CD4-positive, alpha-beta T cell treated with Interleukin-15 for 1 hour (primary cell): ENCODE results near the gene ZMYND10.

Experiments
- DNase-seq: peaks from one replicate; pipeline ENCODE4 v3.0.0-alpha.2; 2020

The ZMYND10 gene

GRCh38 chr3:50300681-50301254 lies 44.8 kb downstream of the ZMYND10 start:
- DNase-seq, result no peak

DNA sequence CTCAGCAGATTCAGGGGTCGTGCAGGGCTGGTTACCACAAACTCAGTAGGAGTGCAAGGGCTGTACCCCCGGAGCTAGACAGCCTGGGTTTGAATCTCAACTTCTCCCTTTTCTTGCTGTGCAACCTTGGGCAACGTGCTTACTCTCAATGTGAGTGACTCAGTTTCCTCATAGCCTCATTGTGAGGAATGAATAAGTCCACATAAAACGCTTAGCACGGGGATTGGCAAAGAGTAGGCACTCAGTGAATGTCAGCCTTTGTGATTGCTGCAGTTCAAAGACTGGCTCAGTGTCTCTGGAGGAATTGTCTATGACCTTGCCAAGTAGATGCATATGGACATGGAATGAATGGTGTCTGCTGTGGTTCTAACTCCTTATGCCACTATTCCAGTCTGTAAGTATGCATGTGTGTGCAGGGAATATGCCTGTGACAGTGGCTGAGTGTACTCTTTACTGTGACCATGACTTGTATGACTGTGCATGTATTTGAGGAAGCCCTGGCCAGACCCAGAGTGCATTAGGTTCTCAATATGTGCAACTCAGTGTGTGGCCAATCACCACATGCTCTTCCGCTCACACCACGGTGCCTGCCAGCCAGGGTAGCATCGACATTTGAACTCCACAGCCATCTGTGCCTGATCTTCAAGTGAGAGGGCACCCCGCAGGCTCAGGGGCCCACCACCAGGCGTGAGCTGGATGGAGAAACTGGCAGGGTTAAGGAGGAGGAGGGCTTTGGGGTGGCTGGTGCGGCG lies 45.4 kb downstream of the ZMYND10 start:
- peak; percentile 69 for DNase-seq

GRCh38 chr3:50299638-50299928 lies 45.9 kb downstream of the ZMYND10 start:
- no peak for DNase-seq

DNA sequence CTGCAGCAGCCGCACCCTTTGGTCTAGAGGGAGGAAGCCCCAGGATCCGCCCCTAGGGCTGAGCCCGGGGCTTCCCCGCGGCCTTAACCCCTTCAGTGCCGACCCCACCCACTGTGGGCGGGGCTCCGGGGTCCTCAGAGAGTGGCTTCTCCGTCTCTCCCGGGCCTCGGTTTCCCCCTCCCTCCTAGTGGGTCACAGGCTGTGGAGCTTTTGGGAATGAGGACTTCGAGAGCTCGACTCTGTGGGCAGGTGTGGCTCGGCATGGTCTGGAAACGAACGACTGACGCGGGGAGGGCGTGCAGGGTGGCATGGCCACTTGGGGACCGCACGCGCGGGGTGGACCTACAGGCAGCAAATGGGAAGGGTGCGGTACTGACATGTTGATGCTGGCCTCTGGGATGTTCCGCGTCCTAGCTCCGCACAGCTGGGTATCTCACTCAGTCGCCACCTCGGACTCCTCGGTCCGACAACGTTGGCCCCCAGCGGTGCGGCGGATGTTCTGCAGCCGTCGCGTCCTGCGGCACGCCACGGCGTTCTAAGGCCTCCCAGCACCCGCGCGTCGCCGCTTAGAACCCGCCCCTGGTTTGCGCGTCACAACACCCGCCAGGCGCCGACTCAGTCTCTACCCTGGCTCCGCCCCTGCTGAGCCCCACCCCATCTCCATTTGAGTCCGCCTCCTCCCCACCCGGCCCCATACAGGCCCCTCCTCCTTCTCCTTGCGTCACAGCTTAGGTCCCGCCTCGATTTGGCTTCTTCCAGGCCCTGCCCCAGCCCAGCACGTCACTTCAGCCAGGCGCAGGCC lies 46.5 kb downstream of the ZMYND10 start, which contains the start of the genes HYAL3 and NAA80:
TSS of gene HYAL3 (minus strand) at position 570 of the 802 bp plus-strand sequence. CDS start 3,803 bp downstream, outside the sequence.
TSS of gene NAA80 (minus strand) at position 570 of the 802 bp plus-strand sequence. CDS start 1,942 bp downstream, outside the sequence.
- peak; percentile 99 for DNase-seq

- no peak for DNase-seq
Observed at GRCh38 chr3:50297896-50298725, 47.4 kb downstream of the ZMYND10 start.

DNA sequence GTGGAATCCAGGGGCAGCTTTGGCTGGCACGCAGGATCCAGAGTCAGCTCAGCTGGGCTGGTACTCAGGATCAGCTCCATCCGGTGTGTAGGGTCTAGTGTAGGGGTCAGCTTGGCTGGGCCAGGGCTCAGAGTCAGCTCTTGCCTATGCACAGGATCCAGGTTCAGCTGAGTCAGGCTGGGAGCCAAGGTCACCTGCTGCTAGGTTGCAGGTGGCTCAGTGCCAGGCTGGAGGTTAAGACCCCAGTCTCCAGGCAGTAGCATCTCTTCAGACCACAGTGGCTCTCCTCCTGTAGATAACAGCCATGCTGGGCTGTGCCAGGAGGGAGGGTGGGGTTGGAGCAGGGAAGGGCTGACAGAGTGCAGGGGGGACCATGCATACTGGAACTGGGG lies 48.2 kb downstream of the ZMYND10 start:
- no peak for DNase-seq

DNA sequence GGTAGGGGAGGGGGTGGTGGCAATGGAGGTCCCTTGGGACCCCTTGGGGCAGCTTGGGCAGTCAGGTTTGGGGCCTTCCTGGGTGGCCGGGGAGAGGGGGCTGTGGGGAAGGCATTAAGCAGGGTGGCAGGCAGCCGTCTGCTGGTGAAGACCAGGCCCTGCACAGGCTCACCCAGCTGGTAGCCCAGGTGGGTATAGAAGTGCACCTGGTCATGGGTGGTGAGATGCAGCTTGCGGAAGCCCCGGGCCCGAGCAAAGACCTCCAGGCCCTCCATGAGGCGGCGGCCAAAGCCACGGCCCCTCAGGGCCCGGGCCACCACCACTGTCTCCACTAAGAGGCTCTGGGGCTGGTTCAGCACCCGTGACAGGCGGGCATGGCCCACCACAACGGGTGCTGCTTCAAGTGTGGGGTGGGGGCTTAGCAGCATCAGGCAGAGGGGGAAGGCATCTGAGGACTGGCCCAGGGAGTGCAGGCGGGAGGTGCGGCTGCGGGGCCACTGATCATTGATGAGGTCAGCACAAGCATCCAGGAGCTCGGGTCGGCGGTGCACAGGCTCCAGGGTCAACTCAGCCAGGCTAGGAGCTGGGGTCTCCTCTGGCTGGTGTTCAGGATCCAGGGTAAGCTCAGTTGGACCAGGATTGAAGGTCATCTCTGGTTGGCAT lies 48.7 kb downstream of the ZMYND10 start:
- DNase-seq, result no peak

- no peak for DNase-seq
Observed at GRCh38 chr3:50295553-50296431, 49.7 kb downstream of the ZMYND10 start.

GRCh38 chr3:50294492-50295403 lies 50.8 kb downstream of the ZMYND10 start:
- DNase-seq, result no peak

GRCh38 chr3:50294089-50294488 lies 51.4 kb downstream of the ZMYND10 start:
- no peak for DNase-seq

DNA sequence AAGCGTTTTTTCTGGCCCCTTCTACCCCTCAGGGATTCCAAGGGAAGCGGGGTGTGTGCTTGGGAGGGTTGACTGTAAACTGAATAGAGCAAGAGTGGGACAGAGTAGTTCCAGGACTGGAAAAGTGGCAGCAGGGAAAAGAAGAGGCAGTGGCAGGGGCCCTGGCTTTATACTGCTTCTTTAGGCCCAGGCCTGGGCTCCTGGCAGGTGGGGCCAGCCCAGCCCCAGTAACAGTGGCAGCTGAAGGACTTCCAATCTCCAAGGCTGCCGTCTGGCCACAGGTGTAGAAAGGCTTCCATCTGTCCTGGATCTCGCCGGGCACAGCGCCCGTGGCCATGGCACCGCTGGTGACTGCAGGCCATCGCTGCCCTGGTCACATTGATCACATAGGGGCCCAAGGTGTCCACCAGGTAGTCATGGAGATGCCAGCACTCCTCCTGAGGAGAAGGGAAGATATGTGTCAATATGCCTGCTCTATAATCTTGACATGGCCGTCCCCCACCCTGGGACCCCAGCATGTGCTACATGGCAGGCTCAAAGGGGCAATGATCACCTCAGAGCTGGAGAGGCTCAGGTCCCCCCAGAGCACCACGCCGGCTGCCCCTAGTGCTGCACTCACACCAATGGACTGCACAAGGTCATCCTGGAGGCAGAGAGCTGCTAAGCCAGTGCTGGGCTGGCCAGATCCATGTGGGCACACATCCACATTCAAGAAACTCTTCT lies 52.3 kb downstream of the ZMYND10 start:
- DNase-seq, result no peak

- DNase-seq, result peak; percentile 96
Observed at GRCh38 chr3:50292159-50293078, 53.1 kb downstream of the ZMYND10 start, which contains the start of gene IFRD2. Gene IFRD2 (minus strand): TSS chr3:50292429. CDS start chr3:50292274, 155 bp downstream.
